ENCODE measurements around the gene DNMT3A.

DNMT3A gene

DNA sequence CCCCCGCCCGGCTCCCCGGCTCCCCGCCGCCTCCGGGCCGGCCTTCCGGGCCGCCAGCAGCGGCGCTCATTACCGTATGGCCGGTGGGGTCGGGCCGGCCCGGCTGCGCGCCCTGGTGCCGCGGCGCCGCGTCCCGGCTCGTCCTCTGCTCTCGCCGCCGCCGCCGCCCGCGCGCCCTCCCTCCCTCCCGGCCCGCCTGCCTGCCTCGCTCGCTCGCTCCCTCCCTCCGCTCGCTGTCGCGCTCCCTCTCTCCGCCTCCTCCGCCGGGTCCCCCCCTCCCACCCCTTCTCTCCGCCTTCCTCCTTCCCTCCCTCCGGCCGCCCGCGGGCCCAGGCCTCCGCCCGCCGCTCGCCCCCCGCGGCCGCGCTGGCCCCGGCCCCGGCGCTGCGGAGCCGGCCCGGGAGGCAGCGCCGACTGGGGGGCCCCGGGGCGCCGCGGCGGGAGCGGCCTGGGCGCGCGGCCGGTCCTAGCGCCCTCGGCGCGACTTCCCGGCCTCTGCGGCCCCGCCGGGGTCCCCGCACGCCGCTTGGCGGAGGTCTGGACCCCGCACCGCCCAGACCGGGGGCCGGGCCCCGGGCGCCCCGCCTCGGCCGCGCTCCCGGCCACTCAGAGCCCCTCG, at the start of gene DNMT3A:
DNMT3A (minus strand) TSS at position 173 of the 619 bp plus-strand sequence. CDS start 27,941 bp downstream, outside the sequence.
- Histone ChIP-seq H3K36me3 (ENCODE audit: insufficient read depth, low read length) (no peaks in the 10 kb centered on the region), H3K9me3 (ENCODE audit: control insufficient read depth, insufficient read depth, low read length) (no peaks in the 10 kb centered on the region), H3K4me1 (ENCODE audit: insufficient read depth, low read length) (peaks cover 13% of the 10 kb centered on the region; the same call in 1 of the 2 replicates), H3K9ac (ENCODE audit: low read depth, low read length) (peak within 1 kb of the TSS; percentile 55; the same call in 1 of the 2 replicates)

DNA sequence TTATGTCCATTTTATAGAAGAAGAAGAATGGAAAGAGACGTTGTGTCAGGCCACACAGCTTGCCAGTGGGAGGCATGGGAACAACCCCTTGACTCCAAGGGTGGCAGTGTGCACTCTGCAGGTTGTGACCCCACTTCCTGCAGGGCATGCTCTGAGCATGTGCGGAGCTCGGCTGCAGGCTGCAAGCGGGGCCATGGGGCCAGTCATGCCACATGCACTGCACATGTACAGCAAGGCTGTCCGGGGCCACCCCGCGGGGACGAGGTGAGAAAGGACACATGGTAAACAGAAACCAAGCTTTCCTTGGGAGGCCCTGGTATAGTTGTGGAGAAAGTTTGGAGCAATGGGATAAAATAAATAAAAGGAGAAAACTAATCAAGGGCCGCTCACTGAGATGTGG, 47.4 kb upstream of the DNMT3A start:
- Histone ChIP-seq H3K36me3 (ENCODE audit: insufficient read depth, low read length) (no peaks in the 10 kb centered on the region), H3K9me3 (ENCODE audit: control insufficient read depth, insufficient read depth, low read length) (no peaks in the 10 kb centered on the region; the same call in none of the 2 replicates), H3K9ac (ENCODE audit: low read depth, low read length) (no peak overlapping the region), H3K4me1 (ENCODE audit: insufficient read depth, low read length) (peaks cover 4% of the 10 kb centered on the region; the same call in 1 of the 2 replicates)

DNA sequence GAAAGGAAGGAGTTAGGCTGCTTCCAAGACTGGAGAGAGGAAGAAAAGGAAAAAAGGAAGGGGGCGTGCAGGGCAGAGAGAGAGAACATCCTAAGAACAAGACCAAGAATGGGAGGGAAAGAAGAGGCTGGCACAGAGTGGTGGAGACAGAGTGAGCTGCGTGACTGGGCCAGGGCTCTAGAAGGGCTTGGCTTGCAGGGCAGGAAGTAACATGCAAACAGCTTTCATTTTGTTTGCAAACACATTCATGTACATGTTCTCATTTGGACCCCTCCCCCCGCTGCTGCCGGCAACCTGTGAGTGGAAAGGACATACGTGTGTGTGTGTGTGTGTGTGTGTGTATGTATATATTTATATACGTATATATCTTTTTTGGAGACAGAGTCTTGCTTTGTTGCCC, 46.8 kb upstream of the DNMT3A start:
- Histone ChIP-seq H3K9ac (ENCODE audit: low read depth, low read length) (no peak overlapping the region), H3K36me3 (ENCODE audit: insufficient read depth, low read length) (no peaks in the 10 kb centered on the region), H3K9me3 (ENCODE audit: control insufficient read depth, insufficient read depth, low read length) (no peaks in the 10 kb centered on the region; the same call in none of the 2 replicates), H3K4me1 (ENCODE audit: insufficient read depth, low read length) (peaks cover 4% of the 10 kb centered on the region; the same call in 1 of the 2 replicates)

DNA sequence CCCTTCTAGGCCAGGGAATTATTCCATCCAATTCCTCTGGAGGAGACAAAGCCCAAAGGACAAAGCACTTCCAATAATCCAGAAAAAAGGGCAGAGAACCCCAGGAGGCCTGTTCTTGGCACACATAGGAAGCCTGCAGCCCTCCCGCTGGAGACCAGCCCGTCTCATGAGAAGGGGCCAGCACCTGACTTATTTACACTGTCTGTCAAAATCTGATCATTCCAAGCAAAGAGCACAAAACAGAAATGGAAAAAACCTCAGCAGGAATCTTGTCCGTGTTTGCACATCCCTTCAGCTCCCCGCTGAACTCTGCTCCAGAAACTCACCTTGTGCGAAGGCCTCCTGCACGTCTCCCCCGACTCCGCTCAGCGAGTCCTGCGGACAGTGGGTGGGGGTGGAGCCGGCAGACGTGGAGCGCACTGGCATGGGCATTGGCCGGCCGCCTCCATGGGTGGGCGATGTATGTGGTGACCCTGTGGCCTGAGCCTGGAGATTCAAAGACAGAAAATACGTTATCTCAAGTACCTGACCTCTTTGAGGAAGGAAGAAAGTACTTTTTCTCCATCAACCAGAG, 46.2 kb upstream of the DNMT3A start:
- H3K36me3 ChIP-seq (ENCODE audit: insufficient read depth, low read length) = no peaks in the 10 kb centered on the region
- H3K9me3 ChIP-seq (ENCODE audit: control insufficient read depth, insufficient read depth, low read length) = no peaks in the 10 kb centered on the region; the same call in none of the 2 replicates
- H3K9ac ChIP-seq (ENCODE audit: low read depth, low read length) = no peak overlapping the region
- H3K4me1 ChIP-seq (ENCODE audit: insufficient read depth, low read length) = peaks cover 4% of the 10 kb centered on the region; the same call in 1 of the 2 replicates

DNA sequence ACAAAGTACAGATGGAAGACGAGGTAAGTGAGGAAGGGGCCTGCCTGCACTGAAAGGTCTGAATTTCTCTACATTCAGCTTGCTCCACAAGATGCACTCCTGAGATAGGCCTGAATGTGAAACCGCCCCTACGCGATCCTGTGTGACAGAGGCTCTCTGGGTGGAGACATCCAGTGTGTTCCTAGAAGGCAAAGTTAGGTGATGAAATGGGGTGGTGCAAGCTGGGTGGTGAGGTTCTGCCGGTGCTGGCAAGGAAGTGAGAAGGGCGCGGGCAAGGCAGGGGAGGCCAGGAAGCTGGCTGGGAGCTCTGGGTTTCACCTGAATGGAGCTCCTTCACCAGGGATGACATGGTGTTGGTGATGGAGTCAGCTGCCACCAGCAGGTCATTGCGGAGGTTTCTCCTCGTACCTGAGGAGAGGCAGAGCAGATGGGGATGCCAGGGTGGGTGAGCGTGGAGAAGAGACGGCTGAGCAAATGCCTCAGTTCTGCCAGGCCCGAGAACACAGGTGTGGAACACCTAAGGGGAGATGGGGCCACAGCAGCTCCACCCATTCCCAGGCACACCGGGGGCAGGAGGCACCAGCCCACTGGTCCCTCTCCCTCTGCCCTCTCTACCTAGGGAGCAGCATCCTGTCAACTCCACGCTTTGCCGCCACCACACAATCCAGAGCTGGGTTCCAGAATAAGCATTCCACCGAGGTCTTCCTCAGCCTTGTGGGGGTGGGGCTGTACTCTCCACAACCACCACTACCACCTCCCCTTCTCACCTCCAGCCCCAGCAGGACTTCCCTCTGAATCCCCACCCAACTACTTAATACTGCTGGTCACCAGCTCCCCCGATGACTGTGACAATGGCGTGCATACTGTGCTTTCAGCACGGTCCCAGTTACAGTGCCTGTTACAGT, 45.5 kb upstream of the DNMT3A start:
- no peaks in the 10 kb centered on the region for H3K36me3 ChIP-seq (ENCODE audit: insufficient read depth, low read length)
- H3K9me3 ChIP-seq (ENCODE audit: control insufficient read depth, insufficient read depth, low read length) = no peaks in the 10 kb centered on the region; the same call in 1 of the 2 replicates
- no peak overlapping the region for H3K9ac ChIP-seq (ENCODE audit: low read depth, low read length)
- H3K4me1 ChIP-seq (ENCODE audit: insufficient read depth, low read length) = peaks cover 4% of the 10 kb centered on the region; the same call in 1 of the 2 replicates

DNA sequence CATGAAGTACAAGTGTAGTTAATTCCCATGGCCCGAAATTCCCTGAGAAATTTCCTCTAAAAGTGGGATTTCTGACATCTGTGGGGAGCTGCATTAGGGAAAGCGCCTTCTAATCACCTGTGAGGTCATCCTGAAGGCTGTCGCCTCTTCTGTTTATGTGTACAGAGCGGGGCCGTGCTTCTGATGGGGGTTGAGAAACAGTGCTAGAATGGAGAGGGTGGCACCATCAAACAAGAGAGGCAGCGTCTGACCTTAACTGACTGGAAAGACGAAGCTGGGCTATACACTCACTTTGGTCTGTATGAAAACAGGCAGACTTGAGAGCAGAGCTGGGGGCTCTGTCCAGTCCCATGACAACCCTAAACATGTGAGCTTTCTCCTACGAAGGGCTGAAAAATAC, 44.2 kb upstream of the DNMT3A start:
- Histone ChIP-seq H3K9ac (ENCODE audit: low read depth, low read length) (no peak overlapping the region), H3K9me3 (ENCODE audit: control insufficient read depth, insufficient read depth, low read length) (no peaks in the 10 kb centered on the region; the same call in 1 of the 2 replicates), H3K4me1 (ENCODE audit: insufficient read depth, low read length) (peaks cover 4% of the 10 kb centered on the region; the same call in 1 of the 2 replicates), H3K36me3 (ENCODE audit: insufficient read depth, low read length) (no peaks in the 10 kb centered on the region)

DNA sequence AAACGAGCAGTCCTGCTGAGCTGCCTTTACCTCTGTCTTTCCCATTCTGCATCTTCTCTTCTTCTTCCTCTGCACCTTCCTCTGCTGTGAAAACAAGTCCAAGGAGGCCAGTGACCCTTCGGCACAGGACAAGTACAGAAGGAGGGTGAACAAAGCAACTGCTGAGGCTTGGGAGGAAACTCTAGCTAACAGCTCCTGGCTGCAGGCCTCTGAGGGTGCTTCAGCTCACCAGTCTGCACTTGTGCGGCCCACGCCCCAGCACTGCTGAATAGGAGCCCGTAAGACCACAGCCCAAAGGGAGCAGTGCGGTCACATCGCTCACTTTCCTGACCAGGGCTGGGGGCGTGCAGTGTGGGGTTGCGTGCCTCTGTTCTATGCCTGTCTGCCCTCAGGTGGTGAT, 42.1 kb upstream of the DNMT3A start:
- no peaks in the 10 kb centered on the region for H3K36me3 ChIP-seq (ENCODE audit: insufficient read depth, low read length)
- peaks cover 4% of the 10 kb centered on the region; the same call in 1 of the 2 replicates for H3K4me1 ChIP-seq (ENCODE audit: insufficient read depth, low read length)
- H3K9ac ChIP-seq (ENCODE audit: low read depth, low read length) = no peak overlapping the region
- H3K9me3 ChIP-seq (ENCODE audit: control insufficient read depth, insufficient read depth, low read length) = no peaks in the 10 kb centered on the region; the same call in 1 of the 2 replicates

DNA sequence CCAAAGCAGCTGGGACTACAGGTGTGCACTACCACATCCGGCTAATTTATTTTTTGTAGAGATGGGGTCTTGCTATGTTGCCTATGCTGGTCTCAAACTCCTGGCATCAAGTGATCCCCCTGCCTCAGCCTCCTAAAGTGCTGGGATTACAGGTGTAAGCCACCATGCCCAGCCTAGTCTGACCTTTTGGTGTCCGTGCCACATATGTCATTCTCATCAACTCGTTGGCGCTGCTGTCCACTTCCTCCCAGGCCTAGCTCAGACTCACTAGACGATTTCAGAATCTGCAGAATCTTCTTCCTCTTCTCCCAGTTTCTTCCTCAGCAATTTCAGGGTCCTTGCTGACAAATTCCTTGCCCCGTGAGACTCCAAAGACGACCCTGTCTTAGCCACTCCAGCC, 39.8 kb upstream of the DNMT3A start:
- no peaks in the 10 kb centered on the region; the same call in 1 of the 2 replicates for H3K9me3 ChIP-seq (ENCODE audit: control insufficient read depth, insufficient read depth, low read length)
- H3K9ac ChIP-seq (ENCODE audit: low read depth, low read length) = no peak overlapping the region
- H3K36me3 ChIP-seq (ENCODE audit: insufficient read depth, low read length) = no peaks in the 10 kb centered on the region
- H3K4me1 ChIP-seq (ENCODE audit: insufficient read depth, low read length) = peaks cover 6% of the 10 kb centered on the region

DNA sequence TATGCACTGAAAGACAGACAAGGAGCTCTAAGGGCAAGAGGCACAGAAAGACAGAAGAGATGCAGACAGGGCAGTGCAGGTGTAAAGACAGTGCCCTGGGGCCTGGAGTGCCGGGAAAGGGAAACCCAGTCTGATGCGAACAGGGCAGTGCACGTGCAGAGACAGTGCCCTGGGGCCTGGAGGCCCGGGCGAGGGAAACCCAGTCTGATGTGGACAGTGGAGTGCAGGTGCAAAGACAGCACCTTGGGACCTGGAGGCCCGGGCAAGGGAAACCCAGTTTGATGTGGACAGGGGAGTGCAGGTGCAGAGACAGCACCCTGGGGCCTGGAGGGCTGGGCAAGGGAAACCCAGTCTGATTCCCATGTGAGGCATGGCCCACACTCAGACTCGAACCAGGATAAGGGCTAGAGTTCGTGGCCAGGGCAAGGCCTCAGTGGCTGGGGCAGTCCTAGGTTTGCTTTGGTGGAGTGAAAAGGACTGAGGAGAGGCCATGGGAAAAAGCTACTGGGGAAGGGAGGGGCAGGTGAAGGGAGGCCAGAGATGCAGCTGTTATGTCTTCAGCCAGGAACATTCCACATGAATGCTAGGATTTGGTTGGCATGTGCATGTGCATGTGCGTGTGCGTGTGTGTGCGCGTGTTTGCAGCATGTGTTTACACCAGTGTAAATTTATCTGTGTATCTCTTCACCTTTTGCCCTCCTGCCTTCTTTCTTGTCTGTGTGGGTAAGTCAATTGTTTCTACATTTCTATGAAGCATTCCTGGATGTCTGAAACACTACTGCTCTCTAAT, 39.1 kb upstream of the DNMT3A start:
- peaks cover 6% of the 10 kb centered on the region for H3K4me1 ChIP-seq (ENCODE audit: insufficient read depth, low read length)
- no peaks in the 10 kb centered on the region; the same call in 1 of the 2 replicates for H3K9me3 ChIP-seq (ENCODE audit: control insufficient read depth, insufficient read depth, low read length)
- no peaks in the 10 kb centered on the region for H3K36me3 ChIP-seq (ENCODE audit: insufficient read depth, low read length)
- no peak overlapping the region for H3K9ac ChIP-seq (ENCODE audit: low read depth, low read length)

DNA sequence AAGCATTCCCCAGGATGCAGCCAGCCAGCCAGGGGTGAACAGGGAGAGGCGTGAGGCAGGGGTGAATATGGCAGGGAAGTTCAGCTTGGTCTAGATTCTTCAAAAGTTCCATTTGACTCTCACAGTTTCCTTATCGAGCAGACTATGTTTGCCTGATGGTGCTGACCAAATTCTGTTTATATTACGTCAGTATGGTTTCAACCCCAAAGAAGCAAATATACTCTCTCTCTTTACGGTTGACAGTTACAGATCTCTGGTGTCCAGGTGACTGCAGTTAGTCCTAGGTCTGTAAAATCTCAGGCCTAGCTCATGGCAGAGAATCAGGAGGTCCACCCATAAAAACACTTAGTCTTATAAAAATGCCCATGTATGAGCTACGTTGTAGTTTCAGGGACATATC, 38.3 kb upstream of the DNMT3A start:
- Histone ChIP-seq H3K36me3 (ENCODE audit: insufficient read depth, low read length) (no peaks in the 10 kb centered on the region), H3K9me3 (ENCODE audit: control insufficient read depth, insufficient read depth, low read length) (no peaks in the 10 kb centered on the region), H3K4me1 (ENCODE audit: insufficient read depth, low read length) (peaks cover 6% of the 10 kb centered on the region), H3K9ac (ENCODE audit: low read depth, low read length) (no peak overlapping the region)

DNA sequence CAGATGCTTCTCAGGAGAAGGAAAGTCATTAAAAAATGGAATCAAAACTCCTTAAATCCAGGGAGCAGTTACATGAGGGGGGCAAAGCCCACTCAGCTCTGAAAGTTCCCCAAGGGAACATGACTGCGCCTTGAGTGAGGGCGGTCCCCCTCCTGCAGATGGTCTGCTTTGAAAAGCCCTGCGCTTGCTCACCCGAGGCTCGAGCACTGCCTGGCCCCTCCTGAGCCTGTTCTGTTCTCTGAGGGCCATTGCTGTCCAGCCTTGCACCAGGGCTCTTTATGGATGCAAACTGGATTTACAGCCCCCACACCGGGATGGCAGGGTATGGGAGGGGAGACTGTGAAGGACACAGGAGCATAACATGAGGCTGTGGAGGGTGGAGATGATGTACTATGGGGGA, 37.8 kb upstream of the DNMT3A start:
- Histone ChIP-seq H3K9me3 (ENCODE audit: control insufficient read depth, insufficient read depth, low read length) (no peaks in the 10 kb centered on the region), H3K9ac (ENCODE audit: low read depth, low read length) (no peak overlapping the region), H3K4me1 (ENCODE audit: insufficient read depth, low read length) (peaks cover 6% of the 10 kb centered on the region), H3K36me3 (ENCODE audit: insufficient read depth, low read length) (no peaks in the 10 kb centered on the region)

DNA sequence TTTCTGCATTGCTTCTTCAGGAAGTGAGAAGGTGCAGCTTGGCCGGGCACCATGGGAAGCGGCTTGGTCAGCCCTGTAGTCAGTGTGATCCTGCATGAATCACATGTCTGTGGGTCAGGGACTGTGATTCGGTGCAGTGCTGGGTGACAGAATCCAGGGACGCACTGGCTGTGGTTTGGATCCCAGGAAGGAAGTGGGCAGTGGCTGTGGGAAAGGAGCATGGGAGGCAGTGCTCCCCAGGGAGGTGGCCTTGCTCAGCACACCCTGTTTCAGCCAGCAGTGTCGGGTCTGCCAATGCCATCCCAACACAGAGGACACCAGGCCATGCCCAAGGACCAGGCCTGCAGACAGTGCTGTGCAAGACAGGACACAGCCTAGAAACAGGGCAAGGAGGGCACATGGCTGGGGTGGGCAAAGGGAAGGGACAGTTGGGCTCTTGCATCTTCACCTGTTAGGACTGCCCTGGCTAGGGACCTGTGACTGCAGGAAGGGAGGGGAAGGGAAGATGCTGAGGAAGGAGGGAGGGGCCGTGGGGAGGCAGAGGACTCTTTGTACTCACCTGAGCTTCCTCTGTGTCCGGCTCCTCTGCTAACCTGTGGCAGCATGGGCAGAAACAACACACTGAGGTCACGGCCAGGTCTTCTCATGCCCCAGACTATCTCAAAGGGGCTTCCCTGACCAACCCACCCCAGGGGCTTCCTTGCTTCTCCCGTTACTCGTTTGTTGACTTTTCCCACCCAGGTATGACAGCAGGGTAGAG, 37.2 kb upstream of the DNMT3A start:
- Histone ChIP-seq H3K9me3 (ENCODE audit: control insufficient read depth, insufficient read depth, low read length) (no peaks in the 10 kb centered on the region), H3K36me3 (ENCODE audit: insufficient read depth, low read length) (no peaks in the 10 kb centered on the region), H3K4me1 (ENCODE audit: insufficient read depth, low read length) (peaks cover 6% of the 10 kb centered on the region), H3K9ac (ENCODE audit: low read depth, low read length) (no peak overlapping the region)

DNA sequence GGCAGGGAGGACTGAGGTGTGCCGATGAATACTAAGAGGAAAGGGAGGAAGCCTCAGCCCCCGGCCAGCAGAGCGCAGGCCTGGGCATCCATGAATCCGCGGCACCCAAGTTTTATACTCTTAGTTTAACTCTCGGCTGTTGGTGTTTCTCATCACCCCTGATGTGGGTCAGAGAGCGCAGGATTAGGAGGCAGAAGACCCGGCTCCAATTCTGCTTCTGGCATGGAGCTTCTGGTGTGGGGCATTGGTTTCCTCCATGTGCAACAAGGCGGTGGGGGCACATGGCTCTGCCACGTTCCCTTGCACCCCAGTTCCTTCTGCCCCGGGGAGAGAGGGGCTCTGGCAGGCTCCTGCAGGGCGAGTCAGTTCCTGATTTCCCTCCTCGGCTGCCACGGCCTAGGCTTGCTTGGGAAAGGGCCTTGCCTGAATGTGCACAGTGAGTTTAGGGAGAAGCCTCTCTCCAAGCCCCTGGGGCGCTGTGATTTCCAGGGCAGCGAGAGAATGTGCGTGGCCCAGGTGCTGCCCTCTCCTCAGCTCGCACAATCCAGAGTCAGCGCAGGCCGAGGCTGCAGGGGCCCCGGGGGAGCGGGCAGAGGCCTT, 36.2 kb upstream of the DNMT3A start:
- no peak overlapping the region for H3K9ac ChIP-seq (ENCODE audit: low read depth, low read length)
- H3K4me1 ChIP-seq (ENCODE audit: insufficient read depth, low read length) = peaks cover 6% of the 10 kb centered on the region
- no peaks in the 10 kb centered on the region for H3K36me3 ChIP-seq (ENCODE audit: insufficient read depth, low read length)
- no peaks in the 10 kb centered on the region for H3K9me3 ChIP-seq (ENCODE audit: control insufficient read depth, insufficient read depth, low read length)
